Ascending aorta (tissue), 2 donors: ENCODE data around the gene YAP1. TPM values are rescaled to one million over a fixed set of nuclear protein-coding genes. Genes with fewer than 3 reads are reported as not detected.
A peak's percentile ranks its signal among the peaks of the same experiment; 100 is the strongest.

Experiments used
- DNase-seq, 2 donors: peaks; one replicate each; pipeline ENCODE4 v3.0.0-alpha.2; 2019; ENCODE audit warnings: low spot score in 2 of 2
- H3K27ac ChIP-seq, 2 donors: fragments of 200-600 bp; sonication (generic); one replicate each; pipeline ENCODE4 v1.5.1; 2016 to 2017; ENCODE audit warnings: mild to moderate bottlenecking in 1 of 2
- H3K27me3 ChIP-seq: fragments of 200-600 bp; sonication (generic); one replicate; pipeline ENCODE4 v1.5.1; 2017
- H3K36me3 ChIP-seq, 2 donors: fragments of 200-600 bp; sonication (generic); one replicate each; pipeline ENCODE4 v1.5.1; 2016
- H3K4me1 ChIP-seq, 2 donors: fragments of 200-600 bp; sonication (generic); one replicate each; pipeline ENCODE4 v1.5.1; 2016 to 2017; ENCODE audit warnings: mild to moderate bottlenecking in 1 of 2
- H3K4me3 ChIP-seq, 2 donors: fragments of 200-600 bp; sonication (generic); one replicate each; pipeline ENCODE4 v1.5.1; 2016 to 2017; ENCODE audit warnings: mild to moderate bottlenecking in 1 of 2
- H3K9me3 ChIP-seq, 2 donors: fragments of 200-600 bp; sonication (generic); one replicate each; pipeline ENCODE4 v1.5.1; 2016
- intact Hi-C: fragments of 100-400 bp; cut with DNase I; formaldehyde crosslinking; loops from one replicate; pipeline ENCODE4 v1.15.1; 2023
- total RNA-seq: library from RNA; depleted of rRNA; stranded (reverse); fragments of >200 nt; gene quantifications from one replicate; pipeline ENCODE4 v1.1.0, GENCODE V29; 2016
- TF ChIP-seq, protein P1 (sequence below), 3 experiments: fragments of 200-600 bp in 2 of 3; fragments of 450-650 bp in 1 of 3; sonication (generic) in 2 of 3; IDR thresholded peaks; one replicate each; pipeline ENCODE4 v1.5.1; 2016 to 2019; ENCODE audit warnings: antibody characterized with exemption in 3 of 3, mild to moderate bottlenecking in 1 of 3, moderate library complexity in 1 of 3

Gene YAP1
- total RNA-seq: 516 TPM

DNA sequence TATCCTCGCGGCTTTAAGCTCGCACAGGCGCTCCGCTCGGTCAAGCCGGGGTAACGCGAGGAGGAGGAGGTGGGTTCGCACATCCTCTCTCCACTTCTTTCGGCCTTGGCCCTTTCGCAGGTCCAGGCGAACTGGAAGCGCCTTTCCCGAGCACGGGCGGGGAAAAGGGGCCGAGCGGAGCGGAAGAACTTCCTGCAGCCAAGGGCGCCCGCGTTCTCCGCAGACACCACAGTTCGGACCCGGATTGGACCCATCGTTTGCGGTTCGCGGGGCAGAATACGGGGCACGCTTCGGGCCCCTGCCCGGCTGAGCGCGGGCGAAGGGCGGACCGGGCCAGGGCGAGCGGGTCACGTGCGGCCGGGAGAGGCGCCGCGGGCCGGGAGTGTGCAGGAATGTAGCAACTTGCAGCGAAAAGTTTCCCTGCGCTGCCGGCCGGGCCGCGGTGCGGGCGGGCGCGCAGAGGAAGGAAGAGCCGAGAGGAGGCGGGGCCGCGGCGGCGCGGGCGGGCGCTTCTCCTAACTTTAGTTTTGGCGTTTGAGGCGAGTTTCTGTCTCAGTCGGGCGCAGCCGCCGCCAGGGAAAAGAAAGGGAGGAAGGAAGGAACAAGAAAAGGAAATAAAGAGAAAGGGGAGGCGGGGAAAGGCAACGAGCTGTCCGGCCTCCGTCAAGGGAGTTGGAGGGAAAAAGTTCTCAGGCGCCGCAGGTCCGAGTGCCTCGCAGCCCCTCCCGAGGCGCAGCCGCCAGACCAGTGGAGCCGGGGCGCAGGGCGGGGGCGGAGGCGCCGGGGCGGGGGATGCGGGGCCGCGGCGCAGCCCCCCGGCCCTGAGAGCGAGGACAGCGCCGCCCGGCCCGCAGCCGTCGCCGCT lies at the start of gene YAP1:
YAP1 (plus strand) TSS at position 552 of the 865 bp plus-strand sequence. CDS start 402 bp downstream, outside the sequence.
- Histone ChIP-seq H3K4me1 (peaks cover 0 to 10% of the 10 kb centered on the region in 2 donors), H3K4me3 (peak within 1 kb of the TSS; percentile 89), H3K27me3 (no peaks in the 10 kb centered on the region), H3K9me3 (no peaks in the 10 kb centered on the region), H3K36me3 (peaks cover 0 to 11% of the 10 kb centered on the region in 2 donors), H3K27ac (peak within 1 kb of the TSS; percentile 99 to 100)
- peak; percentile 33 to 94 for DNase-seq
- TF ChIP-seq, protein P1, sequence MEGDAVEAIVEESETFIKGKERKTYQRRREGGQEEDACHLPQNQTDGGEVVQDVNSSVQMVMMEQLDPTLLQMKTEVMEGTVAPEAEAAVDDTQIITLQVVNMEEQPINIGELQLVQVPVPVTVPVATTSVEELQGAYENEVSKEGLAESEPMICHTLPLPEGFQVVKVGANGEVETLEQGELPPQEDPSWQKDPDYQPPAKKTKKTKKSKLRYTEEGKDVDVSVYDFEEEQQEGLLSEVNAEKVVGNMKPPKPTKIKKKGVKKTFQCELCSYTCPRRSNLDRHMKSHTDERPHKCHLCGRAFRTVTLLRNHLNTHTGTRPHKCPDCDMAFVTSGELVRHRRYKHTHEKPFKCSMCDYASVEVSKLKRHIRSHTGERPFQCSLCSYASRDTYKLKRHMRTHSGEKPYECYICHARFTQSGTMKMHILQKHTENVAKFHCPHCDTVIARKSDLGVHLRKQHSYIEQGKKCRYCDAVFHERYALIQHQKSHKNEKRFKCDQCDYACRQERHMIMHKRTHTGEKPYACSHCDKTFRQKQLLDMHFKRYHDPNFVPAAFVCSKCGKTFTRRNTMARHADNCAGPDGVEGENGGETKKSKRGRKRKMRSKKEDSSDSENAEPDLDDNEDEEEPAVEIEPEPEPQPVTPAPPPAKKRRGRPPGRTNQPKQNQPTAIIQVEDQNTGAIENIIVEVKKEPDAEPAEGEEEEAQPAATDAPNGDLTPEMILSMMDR (IDR thresholded peaks at IDR 0.05): no peak
- intact Hi-C loops: loop anchor here (1.0 to 10.0 kb wide), 9 partner anchors 47 to 245 kb away; partner anchors contain the start of genes BIRC2, CEP126 and CFAP300

DNA sequence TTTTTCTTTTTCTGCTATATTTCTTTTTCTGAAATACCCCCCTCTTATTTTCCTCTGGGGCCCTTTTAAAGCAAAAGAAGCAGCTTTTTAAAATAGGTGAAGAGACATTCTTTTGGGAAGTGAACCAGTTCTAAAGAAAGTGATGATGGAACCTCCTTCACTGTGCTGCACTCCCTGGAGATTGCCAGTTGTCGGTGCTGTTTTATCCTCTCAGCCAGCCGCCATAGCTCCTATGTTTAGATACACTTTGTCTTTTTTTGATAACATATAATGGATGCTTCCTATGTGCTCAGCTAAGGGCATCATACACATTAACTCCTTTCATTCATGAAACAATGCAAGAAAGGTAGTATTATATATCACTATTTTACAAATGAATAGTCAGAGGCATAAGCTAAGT lies 49.0 kb upstream of the YAP1 start:
- TF ChIP-seq, protein P1 (IDR thresholded peaks at IDR 0.05): peak in 2 of 3 experiments; percentile 18 to 25

DNA sequence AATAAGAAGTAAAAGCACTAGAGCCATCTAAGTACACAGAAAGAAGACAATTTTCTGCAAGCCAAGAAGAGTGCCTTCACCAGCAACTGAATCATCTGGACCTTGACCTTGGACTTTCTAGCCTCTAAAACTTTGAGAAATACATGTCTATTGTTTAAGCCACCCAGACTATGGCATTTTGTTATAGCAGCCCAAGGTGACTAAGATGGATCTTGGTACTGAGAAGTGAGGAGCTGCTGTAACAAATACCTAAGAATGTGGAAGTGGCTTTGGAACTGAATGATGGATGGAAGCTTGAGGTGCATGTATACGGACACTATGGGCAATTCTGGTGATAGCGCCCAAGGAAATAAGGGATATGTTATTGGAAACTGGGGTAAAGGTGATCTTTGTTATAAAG lies 48.1 kb upstream of the YAP1 start:
- H3K36me3 ChIP-seq: no peaks in the 10 kb centered on the region
- intact Hi-C loops: no loop called here
- H3K4me3 ChIP-seq: no peak overlapping the region
- TF ChIP-seq, protein P1 (IDR thresholded peaks at IDR 0.05): no peak
- no peak overlapping the region for H3K27ac ChIP-seq
- no peaks in the 10 kb centered on the region for H3K4me1 ChIP-seq
- no peaks in the 10 kb centered on the region for H3K27me3 ChIP-seq
- no peak for DNase-seq
- H3K9me3 ChIP-seq: no peaks in the 10 kb centered on the region

More for the DNA sequence above, 49.0 kb upstream of the YAP1 start:
- intact Hi-C loops: no loop called here
- Histone ChIP-seq H3K27me3 (no peaks in the 10 kb centered on the region), H3K27ac (no peak overlapping the region), H3K4me3 (no peak overlapping the region), H3K4me1 (no peaks in the 10 kb centered on the region), H3K36me3 (no peaks in the 10 kb centered on the region), H3K9me3 (no peaks in the 10 kb centered on the region)
- no peak for DNase-seq

DNA sequence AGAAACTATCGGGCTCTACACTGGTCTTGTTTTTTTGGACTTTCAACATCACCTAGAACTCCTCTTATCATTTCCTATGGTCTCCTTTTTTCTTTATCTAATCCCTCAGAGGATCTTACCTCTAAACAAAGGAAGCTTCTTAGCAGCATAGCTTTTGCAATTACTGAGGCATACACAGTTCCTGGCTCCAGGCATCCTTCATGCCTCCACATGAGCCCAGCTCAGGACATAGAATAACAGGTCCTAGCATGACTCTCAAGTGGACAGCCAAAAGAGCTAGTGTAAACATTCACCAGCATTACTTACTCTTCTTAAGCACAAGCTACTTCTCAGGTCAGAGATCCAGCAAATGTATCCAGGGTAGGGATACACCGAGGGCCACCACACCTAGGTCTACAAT lies 45.9 kb upstream of the YAP1 start:
- intact Hi-C loops: no loop called here
- TF ChIP-seq, protein P1 (IDR thresholded peaks at IDR 0.05): no peak
- Histone ChIP-seq H3K4me3 (no peak overlapping the region), H3K36me3 (no peaks in the 10 kb centered on the region), H3K27ac (no peak overlapping the region), H3K27me3 (no peaks in the 10 kb centered on the region), H3K4me1 (no peaks in the 10 kb centered on the region), H3K9me3 (no peaks in the 10 kb centered on the region)
- no peak for DNase-seq

DNA sequence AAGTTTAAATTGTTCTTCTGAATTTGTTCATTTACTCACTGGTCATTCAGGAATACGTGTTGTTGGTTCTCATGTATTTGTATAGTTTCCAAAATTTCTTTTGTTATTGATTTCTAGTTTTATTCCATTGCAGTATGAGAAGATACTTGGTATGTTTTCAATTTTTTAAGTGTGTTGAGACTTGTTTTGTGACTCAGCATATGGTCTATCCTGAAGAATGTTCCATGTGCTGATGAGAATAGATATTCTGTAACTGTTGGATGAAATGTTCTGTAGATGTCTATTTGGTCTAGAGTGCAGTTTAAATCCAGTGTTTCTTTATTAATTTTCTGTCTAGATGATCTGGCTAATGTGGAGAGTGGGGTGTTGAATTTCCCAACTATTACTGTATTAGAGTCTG lies 39.5 kb upstream of the YAP1 start:
- H3K4me3 ChIP-seq: no peak overlapping the region
- H3K9me3 ChIP-seq: peaks cover 16 to 25% of the 10 kb centered on the region in 2 donors
- no peaks in the 10 kb centered on the region for H3K36me3 ChIP-seq
- H3K4me1 ChIP-seq: no peaks in the 10 kb centered on the region
- intact Hi-C loops: no loop called here
- TF ChIP-seq, protein P1 (IDR thresholded peaks at IDR 0.05): no peak
- no peaks in the 10 kb centered on the region for H3K27me3 ChIP-seq
- H3K27ac ChIP-seq: no peak overlapping the region
- no peak for DNase-seq
